Measurements from ENCODE around the gene CACNA1D.

DNA sequence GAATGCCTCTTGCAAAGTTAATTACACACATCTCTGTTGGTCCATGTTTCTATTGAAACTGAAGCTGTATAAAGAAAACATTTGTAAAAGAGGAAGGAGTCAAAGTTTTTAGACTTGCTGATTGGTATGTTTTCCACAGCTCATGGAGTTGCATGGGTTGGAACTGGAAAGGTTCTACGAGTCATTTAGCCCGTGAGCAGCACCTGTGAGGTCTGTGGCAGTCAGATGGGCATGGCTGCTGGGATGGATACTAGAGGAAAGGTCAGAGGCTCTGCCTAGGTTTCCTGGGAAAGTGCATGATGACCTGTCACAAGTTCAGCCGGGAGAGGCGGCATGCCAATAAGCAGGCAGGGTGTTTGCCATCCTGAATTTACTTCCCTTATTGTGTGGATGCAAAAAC, 155.4 kb downstream of the CACNA1D start:
- TF ChIP-seq, protein P1, sequence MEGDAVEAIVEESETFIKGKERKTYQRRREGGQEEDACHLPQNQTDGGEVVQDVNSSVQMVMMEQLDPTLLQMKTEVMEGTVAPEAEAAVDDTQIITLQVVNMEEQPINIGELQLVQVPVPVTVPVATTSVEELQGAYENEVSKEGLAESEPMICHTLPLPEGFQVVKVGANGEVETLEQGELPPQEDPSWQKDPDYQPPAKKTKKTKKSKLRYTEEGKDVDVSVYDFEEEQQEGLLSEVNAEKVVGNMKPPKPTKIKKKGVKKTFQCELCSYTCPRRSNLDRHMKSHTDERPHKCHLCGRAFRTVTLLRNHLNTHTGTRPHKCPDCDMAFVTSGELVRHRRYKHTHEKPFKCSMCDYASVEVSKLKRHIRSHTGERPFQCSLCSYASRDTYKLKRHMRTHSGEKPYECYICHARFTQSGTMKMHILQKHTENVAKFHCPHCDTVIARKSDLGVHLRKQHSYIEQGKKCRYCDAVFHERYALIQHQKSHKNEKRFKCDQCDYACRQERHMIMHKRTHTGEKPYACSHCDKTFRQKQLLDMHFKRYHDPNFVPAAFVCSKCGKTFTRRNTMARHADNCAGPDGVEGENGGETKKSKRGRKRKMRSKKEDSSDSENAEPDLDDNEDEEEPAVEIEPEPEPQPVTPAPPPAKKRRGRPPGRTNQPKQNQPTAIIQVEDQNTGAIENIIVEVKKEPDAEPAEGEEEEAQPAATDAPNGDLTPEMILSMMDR (optimal IDR thresholded peaks at IDR 0.05 in 1 of 3, IDR thresholded peaks at IDR 0.05 in 1 of 3, conservative IDR thresholded peaks at IDR 0.05 in 1 of 3; ENCODE audit: extremely low read depth in 1 of 3, insufficient read depth in 2 of 3, low read length in 3 of 3) = no peak
- TF ChIP-seq EZH2 (IDR thresholded peaks at IDR 0.05; ENCODE audit: low read length) = no peak
